B cell (primary cell): Measurements from ENCODE around the gene CFB. TPM values are rescaled to one million over a fixed set of nuclear protein-coding genes. Genes with fewer than 3 reads are reported as not detected.

ENCODE experiments used
- ATAC-seq: fragments of 200-7000 bp; cut with Tn5 transposase; one replicate; pipeline ENCODE4 v1.10.0; 2021; ENCODE audit warnings: low read depth, mild to moderate bottlenecking, moderate number of reproducible peaks, moderate library complexity
- CTCF ChIA-PET: fragments of 350-600 bp; sonication (Branson Sonifier 250); formaldehyde crosslinking; loops from one replicate; lab custom pipeline; 2021; ENCODE audit warnings: antibody characterized with exemption, inconsistent platforms; lab: Charles Lee
- POLR2A ChIA-PET: fragments of 350-600 bp; sonication (Branson Sonifier 250); formaldehyde crosslinking; loops from one replicate; lab custom pipeline; 2021; ENCODE audit warnings: antibody characterized with exemption; lab: Charles Lee
- DNase-seq: peaks from one replicate; pipeline ENCODE4 v3.0.0; 2013
- H2AFZ ChIP-seq: 2 replicates; pipeline ENCODE4 v1.6.1; 2012; ENCODE audit warnings: mild to moderate bottlenecking, low read depth, low read length; ENCODE audit not compliant: insufficient read depth, poor library complexity, severe bottlenecking
- H3K27ac ChIP-seq, 2 donors: 1 replicate in 1 of 2; 2 replicates in 1 of 2; pipeline ENCODE4 v1.5.1; 2012 to 2013; ENCODE audit warnings: low read length in 2 of 2, mild to moderate bottlenecking in 2 of 2, moderate library complexity in 1 of 2
- H3K27me3 ChIP-seq, 4 experiments: fragments of 200-600 bp in 1 of 4; sonication (generic) in 1 of 4; replicated peaks in 1 of 4; 1 replicate in 2 of 4; 2 replicates in 2 of 4; pipeline versions ENCODE4 v1.6.1 to v1.7.0; 2013 to 2016; ENCODE audit warnings: low read length in 3 of 4, mild to moderate bottlenecking in 2 of 4, mixed read lengths in 1 of 4, moderate library complexity in 1 of 4; ENCODE audit not compliant: insufficient read depth in 4 of 4, control insufficient read depth in 3 of 4; ENCODE audit errors: control extremely low read depth in 1 of 4
- H3K36me3 ChIP-seq, 2 experiments: replicated peaks in 1 of 2; 1 replicate in 1 of 2; 2 replicates in 1 of 2; pipeline versions ENCODE4 v1.6.1 to v1.7.1; 2013; ENCODE audit warnings: low read length in 1 of 2; ENCODE audit not compliant: insufficient read depth in 2 of 2, control insufficient read depth in 1 of 2; ENCODE audit errors: control extremely low read depth in 1 of 2, extremely low read depth in 1 of 2
- H3K4me1 ChIP-seq, 2 donors: fragments of 200-600 bp in 1 of 2; sonication (generic) in 1 of 2; 1 replicate in 1 of 2; 2 replicates in 1 of 2; pipeline versions ENCODE4 v1.5.1 to v1.6.1; 2013 to 2017; ENCODE audit warnings: low read length in 2 of 2; ENCODE audit not compliant: control insufficient read depth in 2 of 2, insufficient read depth in 2 of 2
- H3K4me2 ChIP-seq: replicated peaks from 2 replicates; pipeline ENCODE3; 2012; ENCODE audit warnings: mild to moderate bottlenecking, low read depth, low read length; ENCODE audit not compliant: poor library complexity, severe bottlenecking
- H3K4me3 ChIP-seq, 5 experiments: fragments of 200-600 bp in 1 of 5; sonication (generic) in 1 of 5; 1 replicate in 3 of 5; 2 replicates in 2 of 5; pipeline versions ENCODE4 v1.5.1 to v1.7.0; 2011 to 2016; ENCODE audit warnings: low read length in 4 of 5, mild to moderate bottlenecking in 4 of 5, low read depth in 2 of 5, control low read depth in 1 of 5, moderate library complexity in 1 of 5; ENCODE audit not compliant: insufficient read depth in 1 of 5; ENCODE audit errors: control extremely low read depth in 1 of 5, extremely low read depth in 1 of 5
- H3K79me2 ChIP-seq: fragments of 200-600 bp; sonication (generic); one replicate; pipeline ENCODE4 v1.6.0; 2016; ENCODE audit warnings: low read length; ENCODE audit not compliant: control insufficient read depth, insufficient read depth
- H3K9ac ChIP-seq: fragments of 200-600 bp; sonication (generic); 2 replicates; pipeline ENCODE4 v1.6.1; 2017; ENCODE audit warnings: mild to moderate bottlenecking, low read length, moderate library complexity
- H3K9me3 ChIP-seq, 3 donors: one replicate each; pipeline versions ENCODE4 v1.6.1 to v1.7.1; 2013; ENCODE audit warnings: low read length in 2 of 3; ENCODE audit not compliant: control insufficient read depth in 2 of 3, insufficient read depth in 1 of 3; ENCODE audit errors: control extremely low read depth in 1 of 3
- H4K20me1 ChIP-seq: 2 replicates; pipeline ENCODE4 v1.6.0; 2012; ENCODE audit warnings: mild to moderate bottlenecking, low read length; ENCODE audit not compliant: insufficient read depth, control insufficient read depth, poor library complexity, severe bottlenecking
- H3K27ac Mint-ChIP-seq: one replicate; pipeline ENCODE4 v1.8.0; 2021; ENCODE audit warnings: mixed read lengths
- H3K27me3 Mint-ChIP-seq: one replicate; pipeline ENCODE4 v1.8.0; 2021; ENCODE audit warnings: mixed read lengths
- H3K4me1 Mint-ChIP-seq: one replicate; pipeline ENCODE4 v1.8.0; 2021; ENCODE audit warnings: mixed read lengths
- H3K4me3 Mint-ChIP-seq: one replicate; pipeline ENCODE4 v1.8.0; 2021; ENCODE audit warnings: mixed read lengths
- H3K9me3 Mint-ChIP-seq: one replicate; pipeline ENCODE4 v1.8.0; 2022; ENCODE audit warnings: mixed read lengths; ENCODE audit not compliant: insufficient read depth
- CTCF ChIP-seq: fragments of 200-600 bp; IDR thresholded peaks from one replicate; pipeline ENCODE4 v1.8.0; 2022; ENCODE audit warnings: antibody characterized with exemption, mild to moderate bottlenecking
- EZH2 ChIP-seq: IDR thresholded peaks from 2 replicates; pipeline ENCODE4 v1.6.1; 2012; ENCODE audit warnings: borderline replicate concordance, low read depth, mild to moderate bottlenecking, moderate library complexity, low read length; ENCODE audit not compliant: insufficient read depth, poor library complexity, severe bottlenecking
- WGBS: methylation state at CpG from one replicate; pipeline ENCODE4 v1.1.5; 2013; ENCODE audit warnings: missing lambda C conversion rate; ENCODE audit not compliant: insufficient coverage; 5-methylcytosine and 5-hydroxymethylcytosine counted together
- intact Hi-C: fragments of 100-400 bp; cut with micrococcal nuclease; formaldehyde crosslinking; loops from one replicate; pipeline ENCODE4 v1.10.0; 2022
- polyA plus RNA-seq: library from polyadenylated mRNA; depleted of rRNA; stranded (reverse); fragments of >200 nt; gene quantifications from 2 replicates; pipeline ENCODE4 v1.2.3, GENCODE V29; 2012
- total RNA-seq, 2 donors: library from RNA; stranded (reverse); fragments of 120-200 nt in 1 of 2; gene quantifications; 1 replicate in 1 of 2; 2 replicates in 1 of 2; pipeline versions ENCODE4 v1.2.3 to v1.2.4, GENCODE V29; 2013 to 2022

CFB gene
- total and polyA plus RNA-seq, 2 donors (not counting 1 experiment from before 2014, with no cell fraction given) = not detected

DNA sequence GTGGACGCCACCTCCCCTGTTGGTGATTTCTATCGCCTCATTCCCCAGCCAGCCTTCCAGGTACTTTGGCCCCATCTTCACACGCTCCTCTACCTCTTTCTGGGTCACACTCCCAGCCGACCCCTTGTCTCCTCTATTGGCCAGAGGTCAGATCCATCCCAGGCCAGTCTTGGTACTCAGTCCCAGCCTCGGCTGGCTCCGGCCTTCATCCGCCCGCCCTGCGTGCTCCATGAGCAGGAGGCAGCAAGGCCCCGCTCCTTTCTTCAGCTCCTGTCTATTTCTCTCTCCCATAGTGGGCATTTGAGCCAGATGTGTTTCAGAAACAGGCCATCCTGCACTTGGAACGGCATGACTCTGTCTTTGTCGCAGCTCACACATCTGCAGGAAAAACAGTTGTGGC lies 15.7 kb downstream of the CFB start:
- Histone ChIP-seq H3K36me3 (peaks cover 3 to 63% of the 10 kb centered on the region in 2 experiments), H3K27me3 (no peaks in the 10 kb centered on the region), H3K79me2 (peaks cover 44% of the 10 kb centered on the region), H3K9ac (no peak overlapping the region), H3K4me1 (peaks cover 16 to 23% of the 10 kb centered on the region in 2 donors), H2AFZ (no peak overlapping the region), H3K4me3 (no peak overlapping the region), H3K4me2 (no peak overlapping the region), H4K20me1 (no peaks in the 10 kb centered on the region), H3K27ac (no peak overlapping the region), H3K9me3 (no peaks in the 10 kb centered on the region)
- TF ChIP-seq CTCF (no peak), EZH2 (no peak)
- POLR2A ChIA-PET = no interaction called here
- Mint-ChIP-seq H3K4me3 (no peak overlapping the region), H3K4me1 (peaks cover 30% of the 10 kb centered on the region), H3K9me3 (no peaks in the 10 kb centered on the region), H3K27ac (no peak overlapping the region), H3K27me3 (no peaks in the 10 kb centered on the region)
- CTCF ChIA-PET = no interaction called here
- intact Hi-C loops = no loop called here
- ATAC-seq (no peak), DNase-seq (no peak)
- WGBS = 99% methylated on average over 10 of the region's 12 CpGs

- WGBS = 95% methylated on average over 13 of the region's 19 CpGs
- Histone ChIP-seq H3K27me3 (no peaks in the 10 kb centered on the region), H3K79me2 (peaks cover 29% of the 10 kb centered on the region), H3K4me1 (peaks cover 8 to 12% of the 10 kb centered on the region in 2 donors), H4K20me1 (no peaks in the 10 kb centered on the region), H3K36me3 (peaks cover 5 to 76% of the 10 kb centered on the region in 2 experiments), H3K4me3 (no peak overlapping the region), H3K9ac (no peak overlapping the region), H3K27ac (no peak overlapping the region), H3K9me3 (no peaks in the 10 kb centered on the region), H3K4me2 (no peak overlapping the region), H2AFZ (no peak overlapping the region)
- POLR2A ChIA-PET = interaction anchor here (0.7 kb wide), 1 partner anchor 8 kb away, joined by 3 read pairs; the partner anchor contains the start of gene DXO
- no peak for TF ChIP-seq EZH2
- no peak for TF ChIP-seq CTCF
- Mint-ChIP-seq H3K27ac (no peak overlapping the region), H3K27me3 (no peaks in the 10 kb centered on the region), H3K9me3 (no peaks in the 10 kb centered on the region), H3K4me1 (peaks cover 17% of the 10 kb centered on the region), H3K4me3 (no peak overlapping the region)
- DNase-seq = no peak
- CTCF ChIA-PET = no interaction called here
- intact Hi-C loops = no loop called here
- no peak for ATAC-seq
Observed at GRCh38 chr6:31963921-31964320, 18.0 kb downstream of the CFB start.
